ENCODE measurements around the gene SLC38A6.

The SLC38A6 gene

GRCh38 chr14:60981633-60982455 is 799 bp downstream of the SLC38A6 start:
- DNase-seq: peak; percentile 43

- no peak for DNase-seq
These were observed 3.2 kb downstream of the SLC38A6 start for GRCh38 chr14:60984196-60984595.

DNA sequence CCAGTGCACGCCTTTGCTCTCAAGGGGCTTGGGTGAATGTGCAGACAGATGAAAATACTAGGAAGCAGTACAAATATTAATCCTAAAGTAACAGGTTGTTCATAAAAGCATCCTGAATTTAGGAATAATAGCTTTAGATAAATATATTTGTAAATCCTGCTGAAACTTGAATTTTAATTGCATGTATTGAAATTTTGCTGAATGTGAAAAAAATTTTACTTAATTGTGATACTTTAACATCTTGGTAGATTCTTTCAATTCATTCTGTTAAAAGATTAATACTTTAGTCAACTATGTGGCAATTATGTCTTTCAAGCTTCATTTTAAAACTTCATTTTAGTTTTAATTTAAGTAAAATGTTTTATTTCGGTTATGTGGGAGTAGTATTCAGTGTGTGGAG is 5.5 kb downstream of the SLC38A6 start:
- no peak for DNase-seq

GRCh38 chr14:60989599-60989998 is 8.6 kb downstream of the SLC38A6 start:
- no peak for DNase-seq

DNA sequence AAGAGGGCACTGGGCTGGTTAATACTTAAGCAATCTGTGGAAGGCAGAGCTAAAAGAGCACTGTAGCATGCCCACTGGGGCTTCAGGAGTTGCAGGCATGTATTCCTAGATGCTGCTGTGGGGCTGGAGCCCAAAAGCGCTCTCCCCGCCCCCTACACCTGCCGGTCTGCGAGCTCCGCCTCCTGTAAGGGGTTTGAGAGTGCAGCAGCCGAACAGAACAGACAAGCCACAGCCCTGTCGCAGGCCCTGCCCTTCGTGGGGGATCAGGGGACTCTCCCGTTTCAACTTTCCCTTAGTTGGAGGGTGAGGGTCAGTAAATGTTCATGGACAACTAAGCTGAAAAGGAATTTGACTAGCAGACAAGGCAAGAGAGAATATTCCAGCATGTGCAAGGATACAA is 17.6 kb downstream of the SLC38A6 start:
- no peak for DNase-seq

DNA sequence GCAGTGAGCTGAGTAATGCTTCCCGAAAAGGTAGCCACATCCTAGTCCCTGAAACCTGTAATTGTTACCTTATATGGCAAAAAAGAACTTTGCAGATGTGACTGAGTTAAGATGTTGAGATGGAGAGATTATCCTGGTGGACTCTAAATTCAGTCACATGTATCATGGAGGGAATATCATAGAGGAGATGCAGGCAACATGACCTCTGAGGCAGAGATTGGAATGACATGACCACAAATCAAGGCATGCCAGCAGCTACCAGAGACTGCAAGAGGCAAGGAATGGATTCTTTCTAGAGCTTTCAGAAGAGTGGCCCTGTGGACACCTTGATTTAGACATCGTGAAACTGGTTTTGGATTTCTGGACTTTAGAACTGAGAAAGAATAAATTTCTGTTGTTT is 18.5 kb downstream of the SLC38A6 start:
- no peak for DNase-seq

DNA sequence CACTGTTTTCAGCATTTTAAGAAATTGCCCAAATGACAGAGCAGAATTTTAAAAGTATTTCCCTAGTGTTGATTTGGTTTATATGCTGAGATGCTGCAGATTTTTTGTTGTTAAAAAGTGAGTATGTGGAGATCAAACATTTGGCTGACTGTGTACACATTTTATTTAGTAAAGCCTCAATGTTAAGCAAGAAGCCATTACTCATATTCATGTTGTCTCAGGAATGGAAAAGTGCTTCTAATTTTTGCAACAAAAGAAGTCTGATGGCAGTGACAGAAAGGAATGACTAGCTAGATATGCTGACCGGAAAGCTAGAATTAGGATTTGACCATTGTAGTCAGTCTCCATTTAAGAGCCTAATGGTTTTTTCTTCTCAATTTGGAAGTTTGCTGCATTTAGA is 22.5 kb downstream of the SLC38A6 start:
- DNase-seq: no peak

DNA sequence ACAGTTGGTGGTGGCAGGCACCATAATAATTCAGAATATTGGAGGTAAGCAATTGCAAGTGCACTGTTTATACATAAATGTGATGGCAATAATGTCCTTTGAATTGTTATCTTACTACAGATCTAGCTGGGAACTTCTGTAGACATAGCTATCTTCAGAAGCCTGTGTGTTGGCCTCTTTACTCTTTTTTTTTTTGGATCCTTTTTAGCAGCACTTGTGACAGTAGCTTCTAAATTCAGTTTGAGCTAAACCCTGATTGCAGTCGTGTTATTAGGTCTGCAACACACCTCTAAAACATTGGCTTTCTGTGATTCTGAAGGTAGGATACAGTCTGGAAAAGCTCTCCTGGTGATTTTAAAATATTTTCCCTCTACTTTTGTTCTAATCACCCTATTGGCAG is 38.5 kb downstream of the SLC38A6 start:
- no peak for DNase-seq

- DNase-seq: peak; percentile 75
These were observed 44.5 kb downstream of the SLC38A6 start for GRCh38 chr14:61025251-61026223.

- no peak for DNase-seq
These were observed 45.5 kb downstream of the SLC38A6 start for GRCh38 chr14:61026526-61026925.

- DNase-seq: no peak
These were observed 50.0 kb downstream of the SLC38A6 start for GRCh38 chr14:61031026-61031425.

- no peak for DNase-seq
These were observed 52.0 kb downstream of the SLC38A6 start for GRCh38 chr14:61033054-61033453.

DNA sequence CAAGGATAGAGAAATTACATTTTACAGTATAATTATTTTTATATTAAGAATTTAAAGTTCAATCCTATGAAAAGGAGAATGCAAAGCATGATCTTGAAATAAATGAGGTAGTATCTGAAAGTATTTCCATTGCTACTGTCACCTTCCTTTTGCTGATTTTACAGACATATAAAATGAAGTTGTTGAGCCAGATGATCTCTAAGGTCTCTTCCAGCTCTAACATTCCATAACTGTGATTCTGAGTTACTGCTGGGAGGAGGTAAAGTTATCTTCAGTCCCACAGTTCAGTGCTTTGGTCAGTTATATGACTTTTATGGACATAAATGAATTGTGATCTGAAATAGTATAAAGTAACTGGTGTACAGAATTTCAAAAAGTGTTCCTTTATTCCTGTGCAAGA is 52.8 kb downstream of the SLC38A6 start:
- DNase-seq: no peak

- peak; percentile 62 for DNase-seq
These were observed 53.5 kb downstream of the SLC38A6 start for GRCh38 chr14:61034416-61035120.

DNA sequence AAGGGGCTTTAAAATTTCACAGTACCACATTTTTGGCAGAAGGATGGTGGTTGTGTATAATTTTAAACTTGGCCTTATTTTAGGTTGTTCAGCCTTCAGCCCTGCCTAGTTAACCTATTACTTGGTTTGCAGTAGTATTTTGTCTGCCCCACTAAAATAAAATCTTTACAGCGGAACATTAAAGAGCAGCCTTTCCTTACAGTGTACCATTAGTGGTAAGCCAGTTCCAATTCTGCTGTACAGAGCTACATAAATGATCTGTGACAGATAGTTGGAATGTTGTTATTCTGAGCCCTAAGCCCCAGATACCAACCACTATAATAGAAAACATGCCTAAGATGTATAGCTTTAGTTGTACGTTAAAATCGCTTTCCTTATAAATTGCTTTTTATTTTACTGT is 56.2 kb downstream of the SLC38A6 start:
- no peak for DNase-seq

- DNase-seq: peak; percentile 33
These were observed 60.7 kb downstream of the SLC38A6 start for GRCh38 chr14:61041704-61042103.

DNA sequence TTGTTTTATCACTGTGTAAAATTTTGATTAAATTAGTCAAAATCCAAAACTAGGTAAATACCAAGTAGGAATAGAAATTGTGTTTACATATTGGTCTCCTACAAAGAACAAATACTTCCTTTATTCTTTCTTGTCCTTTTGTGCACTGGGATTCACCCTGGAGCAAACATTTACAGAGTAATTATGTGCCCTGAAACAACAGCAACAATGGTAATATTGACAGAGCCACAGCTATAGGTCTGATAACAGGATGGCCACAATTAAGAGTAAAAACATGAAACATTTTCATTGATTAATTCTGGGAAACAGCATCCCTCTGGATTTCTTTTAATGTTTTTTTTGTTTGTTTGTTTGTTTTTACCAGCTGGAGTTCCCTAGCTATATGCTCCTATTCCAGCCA is 61.2 kb downstream of the SLC38A6 start:
- no peak for DNase-seq

GRCh38 chr14:61043506-61043905 is 62.5 kb downstream of the SLC38A6 start:
- no peak for DNase-seq

- no peak for DNase-seq
These were observed 66.0 kb downstream of the SLC38A6 start for GRCh38 chr14:61047021-61047420.

DNA sequence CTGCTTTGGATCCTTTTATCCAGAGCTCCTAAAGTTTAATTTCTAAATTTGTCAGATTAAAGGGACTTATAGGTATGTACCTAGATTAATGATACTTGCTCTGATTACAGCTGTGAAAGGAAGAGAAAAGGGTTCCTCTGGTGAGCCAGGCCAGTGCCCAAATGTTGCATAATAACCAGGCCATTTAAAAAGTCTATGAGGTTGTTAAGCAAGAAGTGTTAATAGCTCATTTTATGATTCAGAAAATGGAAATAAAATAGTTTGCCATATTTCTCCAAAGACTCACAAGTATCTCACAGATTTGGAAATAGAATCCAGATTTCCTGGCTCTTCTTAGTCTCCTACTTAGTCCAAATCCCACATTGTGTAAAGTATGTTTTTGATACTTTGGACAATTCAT is 67.6 kb downstream of the SLC38A6 start:
- no peak for DNase-seq

DNA sequence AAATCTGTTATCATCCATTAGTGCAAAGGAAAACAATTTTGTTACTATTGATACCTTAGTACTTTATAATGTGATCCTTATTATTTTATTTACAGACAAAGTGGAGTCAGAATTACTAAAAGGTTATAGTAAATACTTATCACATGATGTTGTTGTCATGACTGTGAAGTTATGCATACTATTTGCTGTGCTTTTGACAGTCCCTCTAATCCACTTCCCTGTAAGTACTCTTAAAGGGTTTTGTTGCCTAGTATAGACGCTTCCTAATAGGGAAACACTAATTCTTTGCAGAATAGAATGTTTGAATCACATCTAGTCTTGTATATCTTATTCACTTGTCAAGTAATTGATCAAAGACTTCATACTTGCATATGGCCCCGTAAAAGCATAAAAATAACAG is 69.4 kb downstream of the SLC38A6 start:
- DNase-seq: no peak

DNA sequence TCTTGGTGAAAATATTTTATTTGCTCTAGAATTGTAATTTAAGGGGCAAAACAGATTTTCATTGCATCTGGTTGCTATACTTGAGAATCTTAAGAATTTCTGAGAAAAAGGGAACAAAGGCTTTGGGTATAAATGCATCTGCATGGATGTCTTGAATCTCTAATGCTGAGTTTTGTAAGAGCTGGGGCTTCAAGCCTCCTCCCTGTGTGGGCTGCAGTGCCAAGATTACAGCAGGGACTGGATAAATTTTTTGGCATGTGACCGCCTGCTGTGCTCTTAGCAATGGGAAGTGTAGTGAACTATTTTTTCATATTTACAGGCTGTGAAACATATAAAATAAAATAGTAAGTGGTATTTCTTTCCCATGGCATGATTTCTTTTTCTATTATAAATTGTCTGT is 70.0 kb downstream of the SLC38A6 start:
- DNase-seq: no peak

- DNase-seq: no peak
These were observed 70.6 kb downstream of the SLC38A6 start for GRCh38 chr14:61051621-61052020.
